MM.1S (cell line): ENCODE results near the gene EHMT2.
A peak's percentile ranks its signal among the peaks of the same experiment; 100 is the strongest.
"Not testable (repeated sequence)": the region's sequence is repeated elsewhere in the genome, so short reads cannot be mapped to it uniquely, and the experiment has no call there.

Experiments
- DNase-seq: peaks from one replicate; pipeline ENCODE4 v3.0.0-alpha.2; 2015
- H2AFZ ChIP-seq: fragments of 300-600 bp; sonication (generic); 2 replicates; pipeline ENCODE4 v1.6.0; 2016; ENCODE audit warnings: antibody characterized with exemption, low read length
- H3F3A ChIP-seq: fragments of 300-600 bp; sonication (generic); 2 replicates; pipeline ENCODE4 v1.6.1; 2016; ENCODE audit warnings: mild to moderate bottlenecking, antibody characterized with exemption, low read length, moderate library complexity, mixed read lengths; ENCODE audit not compliant: insufficient read depth
- H3K27ac ChIP-seq: fragments of 300-600 bp; sonication (generic); 2 replicates; pipeline ENCODE4 v1.5.1; 2016; ENCODE audit warnings: mild to moderate bottlenecking, low read length
- H3K27me3 ChIP-seq: fragments of 300-600 bp; sonication (generic); replicated peaks from 2 replicates; pipeline ENCODE4 v1.6.0; 2016; ENCODE audit warnings: low read length; ENCODE audit not compliant: insufficient read depth
- H3K36me3 ChIP-seq: fragments of 300-600 bp; sonication (generic); replicated peaks from 2 replicates; pipeline ENCODE4 v1.6.1; 2016; ENCODE audit warnings: mild to moderate bottlenecking, low read length, mixed read lengths; ENCODE audit not compliant: insufficient read depth
- H3K4me1 ChIP-seq: fragments of 300-600 bp; sonication (generic); 2 replicates; pipeline ENCODE4 v1.6.1; 2016; ENCODE audit warnings: low read length, mixed read lengths
- H3K4me2 ChIP-seq: fragments of 300-600 bp; sonication (generic); 2 replicates; pipeline ENCODE4 v1.6.0; 2016; ENCODE audit warnings: low read depth, low read length
- H3K4me3 ChIP-seq: fragments of 300-600 bp; sonication (generic); 2 replicates; pipeline ENCODE4 v1.5.1; 2016; ENCODE audit warnings: low read length, mixed read lengths
- H3K79me2 ChIP-seq: fragments of 300-600 bp; sonication (generic); 2 replicates; pipeline ENCODE4 v1.6.1; 2016; ENCODE audit warnings: mixed run types, low read length, mixed read lengths
- H3K9ac ChIP-seq: fragments of 300-600 bp; sonication (generic); 2 replicates; pipeline ENCODE4 v1.6.1; 2016; ENCODE audit warnings: low read length, mixed read lengths
- H3K9me2 ChIP-seq: fragments of 300-600 bp; sonication (generic); replicated peaks from 2 replicates; pipeline ENCODE4 v1.6.1; 2016; ENCODE audit warnings: mild to moderate bottlenecking, low read length, mixed read lengths; ENCODE audit not compliant: insufficient read depth
- H3K9me3 ChIP-seq: fragments of 300-600 bp; sonication (generic); replicated peaks from 2 replicates; pipeline ENCODE4 v1.6.1; 2016; ENCODE audit warnings: mild to moderate bottlenecking, low read length, mixed read lengths; ENCODE audit not compliant: insufficient read depth
- H4K20me1 ChIP-seq: fragments of 300-600 bp; sonication (generic); 2 replicates; pipeline ENCODE4 v1.6.1; 2016; ENCODE audit warnings: mild to moderate bottlenecking, low read length, moderate library complexity, mixed read lengths; ENCODE audit not compliant: insufficient read depth
- EZH2 ChIP-seq: fragments of 300-600 bp; sonication (generic); optimal IDR thresholded peaks from 2 replicates; pipeline ENCODE3; 2017; ENCODE audit warnings: low read depth, mild to moderate bottlenecking, antibody characterized with exemption, low read length, mixed read lengths
- EZH2phosphoT487 ChIP-seq: fragments of 300-600 bp; sonication (generic); IDR thresholded peaks from 2 replicates; pipeline ENCODE4 v1.6.1; 2018; ENCODE audit warnings: antibody characterized with exemption, low read length
- TF ChIP-seq, protein P1 (sequence below): fragments of 300-600 bp; sonication (generic); IDR thresholded peaks from 2 replicates; pipeline ENCODE4 v1.5.1; 2016; ENCODE audit warnings: antibody characterized with exemption, low read length, mixed read lengths

The EHMT2 gene

GRCh38 chr6:31864818-31865204, 32.7 kb downstream of the EHMT2 start:
- Histone ChIP-seq H3K4me2 (no peak overlapping the region), H3K4me3 (no peak overlapping the region), H3K79me2 (peaks cover 12% of the 10 kb centered on the region), H3K36me3 (no peaks in the 10 kb centered on the region), H3F3A (peaks cover 11% of the 10 kb centered on the region), H3K27me3 (peaks cover 15% of the 10 kb centered on the region), H3K4me1 (peaks cover 5% of the 10 kb centered on the region), H3K9ac (no peak overlapping the region), H3K9me3 (no peaks in the 10 kb centered on the region), H3K27ac (no peak overlapping the region), H2AFZ (no peak overlapping the region), H4K20me1 (no peaks in the 10 kb centered on the region), H3K9me2 (no peaks in the 10 kb centered on the region)
- TF ChIP-seq, protein P1, sequence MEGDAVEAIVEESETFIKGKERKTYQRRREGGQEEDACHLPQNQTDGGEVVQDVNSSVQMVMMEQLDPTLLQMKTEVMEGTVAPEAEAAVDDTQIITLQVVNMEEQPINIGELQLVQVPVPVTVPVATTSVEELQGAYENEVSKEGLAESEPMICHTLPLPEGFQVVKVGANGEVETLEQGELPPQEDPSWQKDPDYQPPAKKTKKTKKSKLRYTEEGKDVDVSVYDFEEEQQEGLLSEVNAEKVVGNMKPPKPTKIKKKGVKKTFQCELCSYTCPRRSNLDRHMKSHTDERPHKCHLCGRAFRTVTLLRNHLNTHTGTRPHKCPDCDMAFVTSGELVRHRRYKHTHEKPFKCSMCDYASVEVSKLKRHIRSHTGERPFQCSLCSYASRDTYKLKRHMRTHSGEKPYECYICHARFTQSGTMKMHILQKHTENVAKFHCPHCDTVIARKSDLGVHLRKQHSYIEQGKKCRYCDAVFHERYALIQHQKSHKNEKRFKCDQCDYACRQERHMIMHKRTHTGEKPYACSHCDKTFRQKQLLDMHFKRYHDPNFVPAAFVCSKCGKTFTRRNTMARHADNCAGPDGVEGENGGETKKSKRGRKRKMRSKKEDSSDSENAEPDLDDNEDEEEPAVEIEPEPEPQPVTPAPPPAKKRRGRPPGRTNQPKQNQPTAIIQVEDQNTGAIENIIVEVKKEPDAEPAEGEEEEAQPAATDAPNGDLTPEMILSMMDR: no peak
- TF ChIP-seq EZH2 (no peak), EZH2phosphoT487 (no peak)
- no peak for DNase-seq

DNA sequence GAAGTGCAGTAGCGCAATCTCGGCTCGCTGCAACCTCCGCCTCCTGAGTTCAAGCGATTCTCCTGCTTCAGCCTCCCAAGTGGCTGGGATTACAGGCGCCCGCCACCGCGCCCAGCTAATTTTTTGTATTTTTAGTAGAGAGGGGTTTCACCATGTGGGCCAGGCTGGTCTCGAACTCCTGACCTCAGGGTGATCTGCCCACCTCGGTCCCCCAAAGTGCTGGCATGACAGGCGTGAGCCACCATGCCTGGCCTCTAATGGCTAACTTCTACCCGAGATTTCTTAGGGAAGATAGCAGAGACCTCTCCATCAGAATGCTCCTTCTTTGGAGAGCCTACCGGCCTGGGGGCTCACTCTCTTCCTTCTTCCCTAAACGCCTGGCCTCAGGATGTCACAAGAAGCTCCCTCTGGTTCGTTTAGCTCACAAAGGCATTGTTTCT, 33.4 kb downstream of the EHMT2 start:
- H3K9ac ChIP-seq: peak overlapping the region; percentile 73; the same call in 1 of the 2 replicates
- peak overlapping the region; percentile 79; the same call in 1 of the 2 replicates for H3K27ac ChIP-seq
- peak overlapping the region; percentile 99; the same call in 1 of the 2 replicates for H2AFZ ChIP-seq
- H3K36me3 ChIP-seq, H3K9me2 ChIP-seq, DNase-seq, H3K9me3 ChIP-seq, H4K20me1 ChIP-seq, H3K4me1 ChIP-seq: not testable (repeated sequence)
- H3K4me2 ChIP-seq: peak overlapping the region; percentile 86; the same call in 1 of the 2 replicates
- peak overlapping the region; percentile 80 for H3K4me3 ChIP-seq
- peaks cover 12% of the 10 kb centered on the region for H3K79me2 ChIP-seq
- peaks cover 11% of the 10 kb centered on the region for H3F3A ChIP-seq
- peaks cover 11% of the 10 kb centered on the region for H3K27me3 ChIP-seq

DNA sequence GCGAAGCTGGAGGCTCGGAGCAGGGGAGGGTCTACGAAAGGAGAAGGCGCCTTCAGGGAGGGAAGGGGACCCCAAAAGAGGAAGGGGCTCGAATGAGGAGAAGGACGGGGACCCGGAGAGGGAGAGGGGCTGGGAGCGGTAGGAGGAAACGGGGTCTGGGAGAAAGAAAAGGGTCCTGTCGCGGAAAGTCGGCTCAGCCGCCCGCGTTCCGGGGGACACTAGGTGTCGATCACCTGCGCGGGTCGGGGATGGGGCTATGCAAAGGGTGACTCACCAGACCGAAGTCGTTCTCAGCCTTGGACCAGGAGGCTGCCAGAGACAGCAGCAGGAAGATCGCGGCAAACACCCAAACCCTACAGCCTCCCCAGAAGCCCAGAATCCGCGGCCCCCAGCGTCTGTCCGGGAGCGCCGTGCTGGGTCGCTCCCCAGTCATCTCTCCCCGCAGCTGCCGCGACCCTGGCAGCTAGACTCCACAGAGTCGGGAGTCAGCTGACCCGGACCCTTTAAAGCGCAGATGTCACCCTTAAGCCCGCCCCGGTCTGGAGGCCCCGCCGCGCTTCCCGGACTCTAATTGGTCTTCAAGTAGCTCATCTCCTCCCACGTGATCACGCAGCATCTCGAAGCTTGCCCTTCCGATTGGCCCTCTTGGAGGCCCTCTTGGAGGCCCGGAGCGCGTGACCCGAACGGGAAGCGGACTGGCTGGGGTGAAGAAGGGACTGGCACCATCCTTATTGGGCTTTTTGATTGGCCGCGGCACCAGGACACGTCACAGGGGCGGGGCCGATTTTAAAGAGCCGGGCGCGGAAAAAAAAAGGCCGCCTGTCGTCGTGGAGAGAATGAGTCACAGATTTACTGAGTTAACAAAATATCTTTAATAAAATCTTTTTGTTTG, 34.9 kb downstream of the EHMT2 start, which contains the start of gene NEU1:
NEU1 (minus strand) TSS at position 478 of the 892 bp plus-strand sequence; CDS start at position 433, 45 bp downstream.
- Histone ChIP-seq H2AFZ (peak within 1 kb of the TSS; percentile 99), H3K9me3 (no peaks in the 10 kb centered on the region), H3K27me3 (no peaks in the 10 kb centered on the region; the same call in 1 of the 2 replicates), H3K4me1 (peaks cover 5% of the 10 kb centered on the region), H3F3A (peaks cover 11% of the 10 kb centered on the region), H3K9me2 (no peaks in the 10 kb centered on the region), H4K20me1 (no peaks in the 10 kb centered on the region), H3K36me3 (no peaks in the 10 kb centered on the region), H3K79me2 (peaks cover 12% of the 10 kb centered on the region), H3K27ac (peak within 1 kb of the TSS; percentile 79; the same call in 1 of the 2 replicates), H3K4me3 (peak within 1 kb of the TSS; percentile 84), H3K9ac (peak within 1 kb of the TSS; percentile 78), H3K4me2 (peak within 1 kb of the TSS; percentile 98)
- DNase-seq: peak; percentile 100
- no peak for TF ChIP-seq EZH2phosphoT487
- no peak for TF ChIP-seq EZH2
- TF ChIP-seq, protein P1: no peak

DNA sequence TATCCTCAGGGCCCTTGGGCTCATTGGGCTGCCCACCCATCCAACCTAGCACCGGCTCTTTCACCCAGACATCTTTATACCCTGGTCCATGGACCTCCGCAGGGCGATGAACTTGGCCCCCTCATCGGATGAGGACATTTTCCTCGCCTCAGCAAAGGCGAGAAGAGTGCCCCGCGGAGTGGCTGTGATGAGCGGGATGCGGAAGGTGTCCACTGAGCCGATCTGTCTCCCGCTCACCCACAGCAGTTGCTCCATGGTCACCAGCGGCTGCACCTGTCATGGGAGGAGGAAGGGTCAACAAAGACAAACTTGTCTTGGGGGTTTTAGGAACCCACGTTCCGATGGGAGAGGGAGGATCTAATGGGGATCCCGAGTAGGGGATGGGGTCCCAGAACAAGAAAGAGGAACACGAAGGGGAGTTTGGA, 35.6 kb downstream of the EHMT2 start:
- Histone ChIP-seq H3K27me3 (no peaks in the 10 kb centered on the region), H3K79me2 (peaks cover 12% of the 10 kb centered on the region), H3K27ac (no peak overlapping the region), H3F3A (peaks cover 11% of the 10 kb centered on the region), H3K36me3 (no peaks in the 10 kb centered on the region), H3K9ac (peak overlapping the region; percentile 78), H3K4me2 (peak overlapping the region; percentile 98), H3K4me3 (peak overlapping the region; percentile 84), H3K4me1 (peaks cover 5% of the 10 kb centered on the region), H3K9me2 (no peaks in the 10 kb centered on the region), H4K20me1 (no peaks in the 10 kb centered on the region), H3K9me3 (no peaks in the 10 kb centered on the region), H2AFZ (peak overlapping the region; percentile 63)
- DNase-seq: no peak
- TF ChIP-seq EZH2phosphoT487: no peak
- TF ChIP-seq, protein P1: no peak
- no peak for TF ChIP-seq EZH2
